Stomach (tissue), 4 donors: ENCODE data around the gene LSMEM2.

ENCODE experiments used
- POLR2A ChIP-seq, 4 donors: fragments of 450-650 bp; IDR thresholded peaks; one replicate each; pipeline ENCODE4 v1.6.1; 2016; ENCODE audit warnings: antibody characterized with exemption in 4 of 4, control low read depth in 2 of 4, mild to moderate bottlenecking in 1 of 4, moderate library complexity in 1 of 4
- TF ChIP-seq, protein P1 (sequence below), 7 experiments: fragments of 450-650 bp in 4 of 7; fragments of 200-600 bp in 3 of 7; sonication (generic) in 3 of 7; IDR thresholded peaks; one replicate each; pipeline ENCODE4 v1.5.1; 2016 to 2019; ENCODE audit warnings: antibody characterized with exemption in 7 of 7, control low read depth in 2 of 7, mild to moderate bottlenecking in 1 of 7

- TF ChIP-seq, protein P1, sequence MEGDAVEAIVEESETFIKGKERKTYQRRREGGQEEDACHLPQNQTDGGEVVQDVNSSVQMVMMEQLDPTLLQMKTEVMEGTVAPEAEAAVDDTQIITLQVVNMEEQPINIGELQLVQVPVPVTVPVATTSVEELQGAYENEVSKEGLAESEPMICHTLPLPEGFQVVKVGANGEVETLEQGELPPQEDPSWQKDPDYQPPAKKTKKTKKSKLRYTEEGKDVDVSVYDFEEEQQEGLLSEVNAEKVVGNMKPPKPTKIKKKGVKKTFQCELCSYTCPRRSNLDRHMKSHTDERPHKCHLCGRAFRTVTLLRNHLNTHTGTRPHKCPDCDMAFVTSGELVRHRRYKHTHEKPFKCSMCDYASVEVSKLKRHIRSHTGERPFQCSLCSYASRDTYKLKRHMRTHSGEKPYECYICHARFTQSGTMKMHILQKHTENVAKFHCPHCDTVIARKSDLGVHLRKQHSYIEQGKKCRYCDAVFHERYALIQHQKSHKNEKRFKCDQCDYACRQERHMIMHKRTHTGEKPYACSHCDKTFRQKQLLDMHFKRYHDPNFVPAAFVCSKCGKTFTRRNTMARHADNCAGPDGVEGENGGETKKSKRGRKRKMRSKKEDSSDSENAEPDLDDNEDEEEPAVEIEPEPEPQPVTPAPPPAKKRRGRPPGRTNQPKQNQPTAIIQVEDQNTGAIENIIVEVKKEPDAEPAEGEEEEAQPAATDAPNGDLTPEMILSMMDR (IDR thresholded peaks at IDR 0.05): no peak
- no peak for TF ChIP-seq POLR2A (IDR thresholded peaks at IDR 0.05)
Observed at GRCh38 chr3:50229490-50229889, 49.4 kb upstream of the LSMEM2 start.
